Gastrocnemius medialis (tissue), 4 donors: ENCODE data around the gene SLC26A9.

Experiments
- POLR2A ChIP-seq, 2 donors: fragments of 450-650 bp; IDR thresholded peaks; one replicate each; pipeline ENCODE4 v1.6.1; 2017; ENCODE audit warnings: antibody characterized with exemption in 2 of 2, mild to moderate bottlenecking in 2 of 2, moderate library complexity in 2 of 2
- TF ChIP-seq, protein P1 (sequence below), 5 experiments: fragments of 450-650 bp in 3 of 5; fragments of 200-600 bp in 2 of 5; sonication (generic) in 2 of 5; IDR thresholded peaks in 4 of 5; conservative IDR thresholded peaks in 1 of 5; 1 replicate in 4 of 5; 2 replicates in 1 of 5; pipeline ENCODE4 v1.5.1; 2016 to 2019; ENCODE audit warnings: antibody characterized with exemption in 5 of 5, mild to moderate bottlenecking in 3 of 5, moderate library complexity in 3 of 5

DNA sequence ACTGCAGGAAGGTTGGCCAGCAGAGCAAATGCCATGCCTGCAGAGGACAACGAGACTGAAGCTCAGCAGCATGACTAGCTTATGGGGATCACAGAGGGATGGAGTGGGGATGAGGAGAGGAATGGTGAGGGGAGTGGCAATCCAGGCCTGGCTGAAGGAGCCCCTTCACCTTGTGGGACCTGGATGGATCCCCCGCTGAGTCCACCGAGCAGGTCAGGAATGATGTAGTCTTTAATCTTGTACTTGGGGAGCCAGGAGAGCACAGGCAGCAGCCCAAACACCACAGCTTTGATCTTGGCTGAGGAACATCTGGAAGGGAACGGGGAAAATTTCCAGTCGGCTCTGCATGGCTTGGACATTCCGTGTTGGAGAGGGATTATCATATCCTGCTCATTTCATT, 10.5 kb downstream of the SLC26A9 start:
- TF ChIP-seq, protein P1, sequence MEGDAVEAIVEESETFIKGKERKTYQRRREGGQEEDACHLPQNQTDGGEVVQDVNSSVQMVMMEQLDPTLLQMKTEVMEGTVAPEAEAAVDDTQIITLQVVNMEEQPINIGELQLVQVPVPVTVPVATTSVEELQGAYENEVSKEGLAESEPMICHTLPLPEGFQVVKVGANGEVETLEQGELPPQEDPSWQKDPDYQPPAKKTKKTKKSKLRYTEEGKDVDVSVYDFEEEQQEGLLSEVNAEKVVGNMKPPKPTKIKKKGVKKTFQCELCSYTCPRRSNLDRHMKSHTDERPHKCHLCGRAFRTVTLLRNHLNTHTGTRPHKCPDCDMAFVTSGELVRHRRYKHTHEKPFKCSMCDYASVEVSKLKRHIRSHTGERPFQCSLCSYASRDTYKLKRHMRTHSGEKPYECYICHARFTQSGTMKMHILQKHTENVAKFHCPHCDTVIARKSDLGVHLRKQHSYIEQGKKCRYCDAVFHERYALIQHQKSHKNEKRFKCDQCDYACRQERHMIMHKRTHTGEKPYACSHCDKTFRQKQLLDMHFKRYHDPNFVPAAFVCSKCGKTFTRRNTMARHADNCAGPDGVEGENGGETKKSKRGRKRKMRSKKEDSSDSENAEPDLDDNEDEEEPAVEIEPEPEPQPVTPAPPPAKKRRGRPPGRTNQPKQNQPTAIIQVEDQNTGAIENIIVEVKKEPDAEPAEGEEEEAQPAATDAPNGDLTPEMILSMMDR (IDR thresholded peaks at IDR 0.05 in 4 of 5, conservative IDR thresholded peaks at IDR 0.05 in 1 of 5) = no peak
- TF ChIP-seq POLR2A (IDR thresholded peaks at IDR 0.05) = no peak
